Activated CD8-positive, alpha-beta memory T cell treated with anti-CD3 and anti-CD28 coated beads, Interleukin-2, amount 50 U/mL, for 4 hours (primary cell): Measurements from ENCODE around the gene ZNF580.

Experiments
- DNase-seq: peaks from one replicate; pipeline ENCODE4 v3.0.0-alpha.2; 2020

ZNF580 gene

GRCh38 chr19:55640577-55641425, at the start of gene ZNF580:
ZNF580 (plus strand) TSS chr19:55641002; CDS start chr19:55642509, 1,507 bp downstream.
- DNase-seq: peak; percentile 65

GRCh38 chr19:55591555-55591954, 49.2 kb upstream of the ZNF580 start:
- no peak for DNase-seq

GRCh38 chr19:55592391-55593090, 48.3 kb upstream of the ZNF580 start:
- DNase-seq: no peak

- no peak for DNase-seq
Measured at GRCh38 chr19:55593096-55593772, 47.6 kb upstream of the ZNF580 start.

GRCh38 chr19:55594996-55595545, 45.7 kb upstream of the ZNF580 start:
- DNase-seq: no peak

- DNase-seq: no peak
Measured at GRCh38 chr19:55596304-55596703, 44.5 kb upstream of the ZNF580 start.

- no peak for DNase-seq
Measured at GRCh38 chr19:55597501-55597921, 43.3 kb upstream of the ZNF580 start.

GRCh38 chr19:55598034-55598433, 42.8 kb upstream of the ZNF580 start:
- no peak for DNase-seq

- DNase-seq: peak; percentile 87
Measured at GRCh38 chr19:55598719-55599467, 41.9 kb upstream of the ZNF580 start.

- DNase-seq: peak; percentile 96
Measured at GRCh38 chr19:55599468-55599841, 41.3 kb upstream of the ZNF580 start, which contains the start of gene FIZ1. FIZ1 (minus strand) TSS chr19:55599517; CDS start chr19:55597865, 1,652 bp downstream.

- peak; percentile 82 for DNase-seq
Measured at GRCh38 chr19:55599842-55600661, 40.8 kb upstream of the ZNF580 start, which contains the start of gene ZNF524. ZNF524 (plus strand) TSS chr19:55600288; CDS start chr19:55602113, 1,825 bp downstream.

GRCh38 chr19:55600662-55601028, 40.2 kb upstream of the ZNF580 start:
- no peak for DNase-seq

GRCh38 chr19:55601084-55601483, 39.7 kb upstream of the ZNF580 start:
- no peak for DNase-seq

- DNase-seq: no peak
Measured at GRCh38 chr19:55602104-55603001, 38.4 kb upstream of the ZNF580 start.

- no peak for DNase-seq
Measured at GRCh38 chr19:55603115-55603514, 37.7 kb upstream of the ZNF580 start.

- no peak for DNase-seq
Measured at GRCh38 chr19:55603581-55604292, 37.1 kb upstream of the ZNF580 start.

GRCh38 chr19:55605207-55605636, 35.6 kb upstream of the ZNF580 start:
- peak; percentile 98 for DNase-seq

- peak; percentile 67 for DNase-seq
Measured at GRCh38 chr19:55605637-55606470, 34.9 kb upstream of the ZNF580 start, which contains the start of gene ZNF865. ZNF865 (plus strand) TSS chr19:55605647; CDS start chr19:55613619, 7,972 bp downstream.

GRCh38 chr19:55606471-55606787, 34.4 kb upstream of the ZNF580 start:
- DNase-seq: no peak
